ENCODE data around the gene NRIP1.

GRCh38 chr21:15058854-15059263 lies 5.9 kb downstream of the NRIP1 start:
- TF ChIP-seq CTCF (IDR thresholded peaks at IDR 0.05 in 8 of 11, conservative IDR thresholded peaks at IDR 0.05 in 3 of 11) (no peak), POLR2AphosphoS5 (IDR thresholded peaks at IDR 0.05) (no peak)

Measured in spleen (tissue), 7 donors.